ENCODE data around the gene RERE.

GRCh38 chr1:8825985-8826481 lies 8.6 kb upstream of the RERE start:
- TF ChIP-seq, protein P1, sequence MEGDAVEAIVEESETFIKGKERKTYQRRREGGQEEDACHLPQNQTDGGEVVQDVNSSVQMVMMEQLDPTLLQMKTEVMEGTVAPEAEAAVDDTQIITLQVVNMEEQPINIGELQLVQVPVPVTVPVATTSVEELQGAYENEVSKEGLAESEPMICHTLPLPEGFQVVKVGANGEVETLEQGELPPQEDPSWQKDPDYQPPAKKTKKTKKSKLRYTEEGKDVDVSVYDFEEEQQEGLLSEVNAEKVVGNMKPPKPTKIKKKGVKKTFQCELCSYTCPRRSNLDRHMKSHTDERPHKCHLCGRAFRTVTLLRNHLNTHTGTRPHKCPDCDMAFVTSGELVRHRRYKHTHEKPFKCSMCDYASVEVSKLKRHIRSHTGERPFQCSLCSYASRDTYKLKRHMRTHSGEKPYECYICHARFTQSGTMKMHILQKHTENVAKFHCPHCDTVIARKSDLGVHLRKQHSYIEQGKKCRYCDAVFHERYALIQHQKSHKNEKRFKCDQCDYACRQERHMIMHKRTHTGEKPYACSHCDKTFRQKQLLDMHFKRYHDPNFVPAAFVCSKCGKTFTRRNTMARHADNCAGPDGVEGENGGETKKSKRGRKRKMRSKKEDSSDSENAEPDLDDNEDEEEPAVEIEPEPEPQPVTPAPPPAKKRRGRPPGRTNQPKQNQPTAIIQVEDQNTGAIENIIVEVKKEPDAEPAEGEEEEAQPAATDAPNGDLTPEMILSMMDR (IDR thresholded peaks at IDR 0.05), result no peak
- no peak for TF ChIP-seq POLR2A (IDR thresholded peaks at IDR 0.05)
- TF ChIP-seq EP300 (IDR thresholded peaks at IDR 0.05), result no peak
